Heart left ventricle (tissue), 16 donors: ENCODE measurements around the gene FAT4. TPM values are rescaled to one million over a fixed set of nuclear protein-coding genes. Genes with fewer than 3 reads are reported as not detected.

Source experiments
- ATAC-seq, 4 donors: fragments of 200-7000 bp; cut with Tn5 transposase; one replicate each; pipeline ENCODE4 v1.9.1; 2020 to 2022; ENCODE audit warnings: moderate library complexity in 4 of 4, mild to moderate bottlenecking in 3 of 4, moderate number of reproducible peaks in 1 of 4
- DNase-seq, 5 donors: peaks; one replicate each; pipeline ENCODE4 v3.0.0-alpha.2; 2020
- H3K27ac ChIP-seq, 12 donors: fragments of 200-600 bp; sonication (generic) in 4 of 12; one replicate each; pipeline versions ENCODE4 v1.5.0 to v1.8.0; 2016 to 2022; ENCODE audit warnings: mild to moderate bottlenecking in 2 of 12
- H3K27me3 ChIP-seq, 9 donors: fragments of 200-600 bp; sonication (generic) in 2 of 9; one replicate each; pipeline versions ENCODE4 v1.5.1 to v1.8.0; 2016 to 2022; ENCODE audit warnings: mild to moderate bottlenecking in 3 of 9
- H3K36me3 ChIP-seq, 9 donors: fragments of 200-600 bp; sonication (generic) in 2 of 9; one replicate each; pipeline versions ENCODE4 v1.5.0 to v1.8.0; 2018 to 2022; ENCODE audit warnings: mild to moderate bottlenecking in 2 of 9
- H3K4me1 ChIP-seq, 12 donors: fragments of 200-600 bp; sonication (generic) in 4 of 12; one replicate each; pipeline versions ENCODE4 v1.5.0 to v1.8.0; 2016 to 2022; ENCODE audit warnings: mild to moderate bottlenecking in 3 of 12
- H3K4me3 ChIP-seq, 12 donors: fragments of 200-600 bp; sonication (generic) in 4 of 12; one replicate each; pipeline versions ENCODE4 v1.5.0 to v1.8.0; 2017 to 2022; ENCODE audit warnings: mild to moderate bottlenecking in 9 of 12, moderate library complexity in 4 of 12
- H3K9me3 ChIP-seq, 12 donors: fragments of 200-600 bp; sonication (generic) in 4 of 12; one replicate each; pipeline versions ENCODE4 v1.5.0 to v1.8.0; 2016 to 2022; ENCODE audit warnings: mild to moderate bottlenecking in 1 of 12
- POLR2A ChIP-seq, 2 donors: fragments of 450-650 bp; IDR thresholded peaks; one replicate each; pipeline ENCODE4 v1.6.1; 2017; ENCODE audit warnings: antibody characterized with exemption in 2 of 2, mild to moderate bottlenecking in 2 of 2, moderate library complexity in 2 of 2
- WGBS, 4 donors: extraction: QIAGEN DNeasy Blood & Tissue Kit in 2 of 4; methylation state at CpG; one replicate each; pipeline versions ENCODE4 v1.1.5 to v1.1.7; 2013 to 2018; 5-methylcytosine and 5-hydroxymethylcytosine counted together
- intact Hi-C, 10 donors: fragments of 100-400 bp; cut with DNase I; formaldehyde crosslinking; loops; one replicate each; pipeline versions ENCODE4 v1.11.1 to v1.14.2; 2022
- polyA plus RNA-seq, 2 donors: library from polyadenylated mRNA; stranded (reverse); fragments of 200-250 nt; gene quantifications; one replicate each; pipeline ENCODE4 v1.2.3, GENCODE V29; 2013
- total RNA-seq, 9 donors: library from RNA; depleted of rRNA in 2 of 9; stranded (reverse); fragments of >200 nt in 2 of 9; fragmentation: NEBNext Ultra II Directional in 3 of 9; extraction: Animal tissue kit (Norgen Biotek cat#: 25700) in 3 of 9; gene quantifications; one replicate each; pipeline versions ENCODE4 v1.1.0 to v1.2.4, GENCODE V29; 2016 to 2023
- TF ChIP-seq, protein P1 (sequence below), 12 donors: fragments of 200-600 bp; sonication (generic) in 4 of 12; IDR thresholded peaks; one replicate each; pipeline versions ENCODE4 v1.5.0 to v1.8.0; 2018 to 2022; ENCODE audit warnings: antibody characterized with exemption in 12 of 12, mild to moderate bottlenecking in 5 of 12
- donor health status: ischemic (EF 13 %, LVEDD 7.1; RV severe dilation, severe dysfunction).
- donor health status: healthy with polysubstance abuse.
- donor health status: DM: no; HTN: yes; CAD: no.
- donor health status: DM: no; HTN: no; CAD: no.
- donor health status: ischemic (EF 25% LVEDD 6.9; RV normal size, moderate dysfunction).
- donor health status: ischemic (EF 25% LVEDD 5.7; RV mildly dilated, moderate dysfunction).
- donor health status: healthy.
- donor health status: DM: yes; HTN: yes; CAD: no.
- donor health status: ischemic (EF 35%, LVEDD 5.7; RV mildly dilated, moderate dysfunction).
- donor health status: nonischemic (EF 11% LVEDD 7.7; RV severe dilation, severe dysfunction).
- donor health status: DM: yes; HTN: yes; CAD: no.
- donor health status: PGD.
- donor health status: ischemic (EF 29% LVEDD 5.4; RV normal size, mild dysfunction).
- donor health status: nonischemic (EF 23%, LVEDD 6.1; RV moderate dilation, normal function).

FAT4 gene
- total and polyA plus RNA-seq, 11 donors = 1.3 to 16.3 (median 10.1) TPM

DNA sequence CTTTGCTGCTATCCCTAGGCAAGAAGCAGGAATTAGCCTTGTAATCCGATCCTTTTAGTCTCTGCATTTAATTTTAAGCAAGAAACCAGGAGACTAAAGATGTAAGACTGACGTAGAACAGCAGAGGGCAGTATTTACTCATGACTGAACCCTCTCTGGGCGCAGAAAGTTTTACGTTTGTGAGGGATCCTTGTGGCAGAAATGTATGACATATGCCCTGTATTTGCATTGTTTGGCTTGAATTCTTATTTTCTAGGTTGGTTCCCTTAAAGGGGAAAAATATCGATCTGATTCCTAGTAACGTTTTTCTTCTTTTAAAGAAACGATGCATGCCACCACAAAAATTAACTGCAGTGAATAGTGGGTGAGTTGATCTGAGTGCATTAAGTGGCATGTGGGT lies 1.3 kb upstream of the FAT4 start:
- Histone ChIP-seq H3K4me3 (peak overlapping the region in 1 of 12 donors; percentile 83), H3K36me3 (peaks cover 0 to 8% (median 0%) of the 10 kb centered on the region in 9 donors), H3K27me3 (peaks cover 0 to 35% (median 0%) of the 10 kb centered on the region in 9 donors), H3K4me1 (peaks cover 0 to 37% (median 17%) of the 10 kb centered on the region in 12 donors), H3K9me3 (peaks cover 0 to 7% (median 0%) of the 10 kb centered on the region in 12 donors), H3K27ac (peak overlapping the region in 8 of 12 donors; percentile 87 to 96 (median 92))
- peak in 1 of 4 donors; percentile 11 for ATAC-seq
- intact Hi-C loops = loop anchor here (1.0 to 10.0 kb wide), 8 partner anchors 81 to 1291 kb away; no protein-coding TSS in a partner anchor
- TF ChIP-seq POLR2A (IDR thresholded peaks at IDR 0.05) = no peak
- TF ChIP-seq, protein P1, sequence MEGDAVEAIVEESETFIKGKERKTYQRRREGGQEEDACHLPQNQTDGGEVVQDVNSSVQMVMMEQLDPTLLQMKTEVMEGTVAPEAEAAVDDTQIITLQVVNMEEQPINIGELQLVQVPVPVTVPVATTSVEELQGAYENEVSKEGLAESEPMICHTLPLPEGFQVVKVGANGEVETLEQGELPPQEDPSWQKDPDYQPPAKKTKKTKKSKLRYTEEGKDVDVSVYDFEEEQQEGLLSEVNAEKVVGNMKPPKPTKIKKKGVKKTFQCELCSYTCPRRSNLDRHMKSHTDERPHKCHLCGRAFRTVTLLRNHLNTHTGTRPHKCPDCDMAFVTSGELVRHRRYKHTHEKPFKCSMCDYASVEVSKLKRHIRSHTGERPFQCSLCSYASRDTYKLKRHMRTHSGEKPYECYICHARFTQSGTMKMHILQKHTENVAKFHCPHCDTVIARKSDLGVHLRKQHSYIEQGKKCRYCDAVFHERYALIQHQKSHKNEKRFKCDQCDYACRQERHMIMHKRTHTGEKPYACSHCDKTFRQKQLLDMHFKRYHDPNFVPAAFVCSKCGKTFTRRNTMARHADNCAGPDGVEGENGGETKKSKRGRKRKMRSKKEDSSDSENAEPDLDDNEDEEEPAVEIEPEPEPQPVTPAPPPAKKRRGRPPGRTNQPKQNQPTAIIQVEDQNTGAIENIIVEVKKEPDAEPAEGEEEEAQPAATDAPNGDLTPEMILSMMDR (IDR thresholded peaks at IDR 0.05) = peak; percentile 68 to 90 (median 83)
- 2 to 4% (median 3%) methylated on average over 7 of the region's 7 CpGs for WGBS, 4 donors
- peak in 2 of 5 donors; percentile 32 to 49 for DNase-seq

DNA sequence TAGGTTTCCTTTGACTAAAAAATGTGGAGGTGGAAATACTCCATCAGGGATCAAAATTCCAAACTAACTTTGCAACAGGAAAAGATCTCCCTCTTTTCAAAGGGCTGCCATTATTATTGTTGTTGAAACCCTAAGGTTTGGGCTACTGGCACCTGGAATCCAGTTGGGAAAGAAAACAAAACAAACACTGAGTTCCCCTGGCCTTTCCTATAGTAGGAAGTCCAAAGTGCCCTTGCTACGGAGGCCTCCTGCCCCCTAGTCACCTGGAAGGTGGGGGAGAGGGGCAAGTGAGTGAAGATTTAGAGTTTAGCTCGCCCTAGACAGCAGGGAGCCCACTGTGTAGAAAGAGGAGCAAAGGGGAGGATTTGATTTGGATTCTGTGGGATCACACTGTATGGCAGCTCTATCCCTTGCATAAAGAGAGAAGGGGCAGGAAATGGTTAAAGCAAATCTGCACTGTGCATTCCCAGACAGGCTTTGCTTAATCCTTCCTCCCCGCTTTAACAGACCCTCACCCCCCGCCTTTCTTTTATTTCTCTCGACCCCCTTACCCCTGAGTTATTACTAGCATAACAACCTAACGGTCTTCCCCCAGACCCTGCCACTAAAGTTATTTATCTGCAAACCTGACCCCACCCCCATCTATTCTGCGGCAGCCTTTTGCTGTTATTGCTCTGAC lies 627 bp upstream of the FAT4 start:
- intact Hi-C loops = loop anchor here (1.0 to 10.0 kb wide), 14 partner anchors 81 to 1291 kb away; no protein-coding TSS in a partner anchor
- TF ChIP-seq, protein P1 (IDR thresholded peaks at IDR 0.05) = no peak
- TF ChIP-seq POLR2A (IDR thresholded peaks at IDR 0.05) = no peak
- H3K4me1 ChIP-seq = peaks cover 0 to 38% (median 22%) of the 10 kb centered on the region in 12 donors
- H3K27me3 ChIP-seq = peaks cover 0 to 35% (median 0%) of the 10 kb centered on the region in 9 donors
- WGBS, 4 donors = 5 to 7% (median 7%) methylated on average over 7 of the region's 7 CpGs
- peak overlapping the region in 11 of 12 donors; percentile 83 to 96 (median 92) for H3K27ac ChIP-seq
- H3K36me3 ChIP-seq = peaks cover 0 to 8% (median 0%) of the 10 kb centered on the region in 9 donors
- H3K4me3 ChIP-seq = peak overlapping the region; percentile 67 to 97 (median 82)
- no peak for DNase-seq
- peak in 1 of 4 donors; percentile 3 for ATAC-seq
- peaks cover 0 to 7% (median 0%) of the 10 kb centered on the region in 12 donors for H3K9me3 ChIP-seq

DNA sequence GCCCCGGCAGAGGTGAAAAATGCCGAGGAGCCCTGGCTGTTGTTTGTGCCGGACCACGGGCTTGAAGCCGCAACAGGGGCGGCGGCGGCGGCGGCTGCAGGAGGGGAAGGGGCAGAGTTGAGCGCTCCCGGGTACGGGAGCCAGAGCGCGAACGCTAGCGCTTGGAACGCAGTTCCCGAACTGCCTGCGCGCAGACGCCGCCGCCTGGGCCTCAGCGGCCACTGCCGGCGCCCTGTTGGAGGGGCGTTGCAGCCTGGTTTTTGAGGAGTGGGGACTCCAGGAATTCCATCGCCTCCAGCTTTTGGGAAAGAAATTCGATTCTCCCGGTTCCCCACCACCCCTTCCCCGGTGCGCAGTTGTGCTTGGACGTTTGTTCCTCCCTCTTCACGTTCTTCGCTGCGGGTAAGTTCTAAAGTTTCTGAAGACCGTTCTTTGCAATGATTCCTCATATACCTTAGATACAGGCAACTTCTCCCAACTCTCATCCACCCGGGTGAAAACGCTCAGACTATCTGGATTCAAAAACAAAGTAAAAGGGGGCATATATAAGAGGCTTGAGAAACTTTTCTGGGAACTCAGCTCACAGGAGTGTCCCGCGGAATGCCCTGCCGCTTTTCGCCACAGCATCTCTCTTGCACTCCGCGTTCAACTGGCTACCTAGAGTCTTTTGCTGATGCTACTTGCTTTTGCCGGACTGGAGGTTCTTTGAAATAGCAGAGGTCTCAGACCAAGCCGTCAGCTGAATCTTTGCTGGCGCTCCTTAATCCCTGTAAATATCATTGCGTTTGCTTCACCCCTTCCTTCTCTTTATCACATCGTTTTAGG lies 1.0 kb downstream of the FAT4 start:
- peaks cover 0 to 40% (median 29%) of the 10 kb centered on the region in 12 donors for H3K4me1 ChIP-seq
- intact Hi-C loops = loop anchor here (2.0 to 10.0 kb wide), 14 partner anchors 75 to 1289 kb away; no protein-coding TSS in a partner anchor

More for the DNA sequence above, 1.0 kb downstream of the FAT4 start:
- Histone ChIP-seq H3K9me3 (no peaks in the 10 kb centered on the region), H3K27me3 (peaks cover 0 to 35% (median 0%) of the 10 kb centered on the region in 9 donors), H3K4me3 (peak overlapping the region; percentile 67 to 97 (median 82)), H3K36me3 (peaks cover 0 to 8% (median 0%) of the 10 kb centered on the region in 9 donors), H3K27ac (peak overlapping the region; percentile 87 to 96 (median 92))
- WGBS, 4 donors = 0 to 1% (median 0%) methylated on average over 50 to 51 of the region's 51 CpGs
- no peak for TF ChIP-seq POLR2A (IDR thresholded peaks at IDR 0.05)
- TF ChIP-seq, protein P1 (IDR thresholded peaks at IDR 0.05) = peak in 6 of 12 donors; percentile 9 to 43 (median 28)
- ATAC-seq (peak in 3 of 4 donors; percentile 52 to 66 (median 61)), DNase-seq (peak; percentile 56 to 77 (median 64))
